Measurements from ENCODE around the gene BCL2A1.
"Not testable (repeated sequence)": the region's sequence is repeated elsewhere in the genome, so short reads cannot be mapped to it uniquely, and the experiment has no call there.

Gene BCL2A1

DNA sequence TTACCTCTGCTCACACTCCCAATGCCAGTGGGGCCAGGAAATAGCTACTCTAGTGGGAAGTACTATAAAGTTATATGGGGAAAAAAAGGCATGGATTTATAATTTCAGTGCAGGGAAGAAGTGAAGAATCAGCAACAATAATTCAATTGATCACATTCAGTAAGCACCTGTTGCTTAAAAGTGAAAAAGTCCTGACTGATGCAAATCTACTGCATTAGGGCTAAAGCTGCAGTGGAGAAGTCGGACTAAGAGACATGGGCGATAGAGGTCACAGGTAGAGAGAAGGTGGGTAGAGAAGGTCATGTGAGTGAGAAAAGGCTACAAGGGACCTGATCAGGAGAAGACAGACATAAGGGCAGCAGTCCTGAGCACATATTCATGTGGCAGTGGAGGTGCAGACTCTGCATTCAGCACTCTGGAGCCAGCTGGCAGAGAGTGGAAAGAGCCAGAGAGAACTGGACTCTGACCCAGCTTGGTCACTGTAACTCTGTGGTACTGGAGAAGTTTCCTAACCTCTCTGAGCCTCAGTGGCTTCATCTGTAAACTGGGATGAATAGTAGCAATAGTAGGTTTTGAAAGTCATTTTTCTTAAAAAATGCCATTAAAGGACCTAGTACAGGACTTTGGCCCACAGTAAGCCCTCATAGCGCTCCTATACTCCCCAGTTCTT is 17.6 kb upstream of the BCL2A1 start:
- DNase-seq: no peak

DNA sequence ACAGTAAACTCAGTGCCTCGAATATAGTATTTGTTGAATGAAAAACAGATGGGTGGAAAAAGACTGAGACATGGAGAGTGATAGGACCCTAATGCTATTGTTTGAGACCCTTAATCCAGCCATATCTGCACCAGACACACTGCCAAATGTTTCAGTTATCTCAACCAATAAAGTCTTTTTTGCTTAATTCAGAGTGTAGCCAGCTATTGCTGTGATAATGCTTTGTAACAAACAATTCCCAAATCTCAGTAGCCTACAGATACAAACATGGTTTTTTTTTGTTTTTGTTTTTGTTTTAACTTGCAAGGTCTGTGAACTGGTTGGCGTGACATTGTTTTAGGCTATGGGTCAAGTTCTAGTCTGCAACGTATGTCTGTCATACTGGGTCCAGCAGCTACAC is 17.0 kb upstream of the BCL2A1 start:
- DNase-seq: no peak

DNA sequence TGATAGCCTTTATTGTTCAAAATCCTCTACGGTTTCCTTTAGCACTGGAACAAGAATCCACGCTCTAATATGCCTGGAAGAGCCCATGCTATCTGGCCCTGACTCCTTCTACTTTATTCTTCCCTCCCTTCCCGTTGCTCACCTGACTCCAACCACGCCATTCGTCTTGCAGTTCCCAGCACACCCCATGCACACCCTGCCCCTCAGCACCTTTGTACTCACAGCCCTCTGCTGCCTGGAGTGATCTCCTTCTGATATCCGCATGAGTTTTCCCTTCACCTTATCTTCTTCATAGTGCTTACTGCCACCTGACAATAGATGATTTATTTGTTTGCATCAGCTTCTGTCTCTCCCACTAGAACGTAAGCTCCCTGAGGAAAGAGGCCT is 16.6 kb upstream of the BCL2A1 start:
- no peak for DNase-seq

DNA sequence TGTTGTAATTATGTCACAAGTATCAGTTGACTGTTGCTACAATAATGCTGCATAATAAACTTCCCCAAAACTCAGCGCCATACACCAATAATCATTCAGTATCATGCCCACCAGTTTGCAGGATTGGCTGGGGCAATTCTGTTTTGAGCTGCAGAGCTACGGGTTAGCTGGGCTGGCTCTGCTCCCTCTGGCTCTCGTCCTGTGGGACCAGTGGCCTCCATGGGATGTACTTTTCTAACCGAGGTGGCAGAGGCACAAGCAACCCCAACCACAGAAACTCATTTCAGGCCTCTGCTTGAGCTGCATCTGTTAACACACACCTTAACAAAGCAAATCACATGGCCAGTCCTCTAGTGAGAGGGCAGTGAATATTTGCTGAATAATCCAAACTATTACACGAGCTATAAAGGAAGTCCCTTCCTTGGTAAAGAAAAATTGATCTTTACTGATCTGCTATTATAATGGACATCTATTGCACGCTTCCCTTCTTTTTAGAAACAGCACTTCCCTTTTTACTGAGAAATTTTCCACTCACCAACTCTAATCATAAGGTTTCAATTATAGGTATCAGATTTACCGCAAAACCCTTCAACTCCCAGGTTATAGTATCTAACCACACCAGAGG is 10.9 kb upstream of the BCL2A1 start:
- DNase-seq: no peak

DNA sequence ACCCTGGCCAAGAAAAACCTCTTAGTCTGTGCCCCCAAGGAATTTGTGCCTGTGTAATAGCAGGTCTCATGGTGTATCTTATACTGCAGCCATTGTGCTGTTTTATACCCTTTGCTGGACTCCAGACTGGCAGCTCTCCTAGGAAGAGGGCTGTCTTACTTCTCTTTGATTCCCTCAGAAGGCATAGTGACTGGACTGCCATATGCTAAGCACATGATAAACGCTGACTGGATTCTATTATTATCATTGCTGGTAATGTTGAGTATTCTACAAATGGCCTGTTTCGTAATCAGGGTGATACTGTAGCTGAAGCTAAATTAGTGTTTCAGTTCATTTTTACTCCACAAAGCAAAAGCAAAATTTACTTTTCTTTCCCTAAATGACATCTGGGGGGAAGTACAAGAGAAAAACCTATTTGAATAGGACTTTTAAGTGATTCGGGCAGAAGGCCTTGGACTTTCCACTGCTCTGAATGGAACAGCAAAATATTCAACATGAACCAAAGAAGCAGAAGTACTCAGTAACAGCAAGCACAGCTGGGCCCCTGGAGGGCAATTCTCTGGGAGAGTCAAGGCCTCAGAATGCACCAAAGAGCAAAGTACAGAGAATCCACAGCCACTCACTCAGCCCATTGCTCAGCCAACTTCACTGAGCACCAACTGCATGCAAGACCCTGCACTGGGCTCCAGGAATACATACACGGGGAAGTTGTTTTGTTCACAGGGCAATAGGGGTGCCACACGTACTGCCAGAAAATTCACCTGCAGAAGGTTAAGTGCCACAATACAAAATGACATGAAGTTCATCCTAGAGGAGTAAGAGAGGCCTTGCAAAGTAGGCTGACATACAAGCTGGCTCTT is 7.9 kb upstream of the BCL2A1 start:
- DNase-seq: peak; percentile 58

DNA sequence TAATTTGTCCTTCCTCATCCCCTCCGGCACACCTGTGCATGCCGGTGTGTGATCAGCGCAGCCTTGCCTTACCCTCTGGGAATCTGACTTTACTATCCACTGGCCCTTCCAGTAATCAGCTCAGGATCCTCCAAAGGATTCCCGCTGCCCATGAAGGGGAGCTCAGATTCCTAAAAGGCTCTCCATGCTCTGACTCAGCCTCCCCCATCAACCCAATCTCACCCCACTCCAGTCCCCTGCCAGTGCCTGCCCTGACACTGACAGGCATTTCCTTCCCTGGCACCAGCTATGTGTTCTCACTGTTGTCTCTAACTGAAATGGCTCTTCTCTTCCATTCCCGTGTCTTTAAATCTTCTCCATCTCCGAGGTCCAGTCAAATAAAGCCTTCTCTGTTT is 7.3 kb upstream of the BCL2A1 start:
- DNase-seq: no peak

DNA sequence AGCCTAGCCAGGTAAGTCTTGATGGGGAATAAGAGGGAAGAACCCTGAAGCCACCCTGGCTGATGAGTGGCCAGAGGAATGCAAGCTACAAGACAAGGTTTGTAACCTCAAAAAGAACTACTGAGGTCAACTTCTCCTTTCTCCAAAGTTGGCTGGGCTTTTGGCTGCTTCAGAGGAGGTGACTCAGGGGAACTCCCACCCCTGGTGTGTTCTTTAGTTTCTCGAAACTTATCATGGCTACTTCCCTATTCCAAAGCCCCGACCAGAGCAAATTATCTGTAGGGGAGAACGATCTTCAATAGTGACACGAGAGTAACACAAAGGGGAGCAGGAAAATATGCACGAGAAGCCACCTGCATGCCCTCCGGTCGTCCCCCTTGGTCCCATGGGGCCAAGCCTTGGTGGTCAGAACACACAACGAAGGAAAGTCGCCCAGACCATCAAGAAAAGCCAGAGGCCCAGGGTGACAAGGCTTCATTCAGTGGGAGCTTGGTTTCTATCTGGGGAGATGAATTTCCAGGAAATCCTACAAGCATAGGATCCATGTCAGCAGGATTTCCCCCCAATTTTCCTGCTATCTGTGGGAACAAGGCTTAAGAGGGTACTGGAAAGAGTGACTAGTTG is 6.5 kb upstream of the BCL2A1 start:
- no peak for DNase-seq

DNA sequence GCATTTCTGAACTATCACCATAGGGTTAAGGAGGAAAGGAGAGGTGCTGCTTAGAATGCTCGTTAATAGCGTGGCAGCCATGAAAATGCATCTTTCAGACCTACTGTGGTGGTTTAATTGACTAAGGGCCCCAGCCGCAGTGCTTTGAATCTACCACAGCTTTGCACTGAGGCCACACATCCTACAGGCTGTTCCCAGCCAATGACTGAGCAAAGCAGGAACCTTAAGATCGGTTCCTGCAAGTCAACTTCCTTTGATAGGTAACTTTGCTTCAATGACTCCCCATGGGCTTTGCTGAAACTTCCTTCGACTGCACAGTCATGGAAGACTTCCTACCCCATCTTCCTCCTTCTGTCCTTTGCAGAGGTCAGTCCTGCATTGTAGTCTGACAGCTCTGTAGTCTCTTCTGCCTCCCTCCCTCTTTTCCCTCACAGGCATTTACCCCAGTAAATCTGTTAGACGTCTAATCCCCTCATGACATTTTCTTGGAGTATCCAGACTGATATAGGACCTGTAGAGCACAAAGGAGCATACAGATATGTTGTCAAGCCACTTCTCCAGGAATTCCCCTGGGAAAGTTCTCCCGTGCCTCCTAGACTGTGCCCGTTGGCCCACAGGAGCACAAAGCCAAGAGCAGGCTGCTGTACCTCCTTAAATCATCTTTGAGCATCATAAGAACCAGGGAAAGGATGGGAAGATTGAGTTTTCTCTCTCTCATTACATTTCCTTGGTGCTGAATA is 2.6 kb upstream of the BCL2A1 start:
- no peak for DNase-seq

DNA sequence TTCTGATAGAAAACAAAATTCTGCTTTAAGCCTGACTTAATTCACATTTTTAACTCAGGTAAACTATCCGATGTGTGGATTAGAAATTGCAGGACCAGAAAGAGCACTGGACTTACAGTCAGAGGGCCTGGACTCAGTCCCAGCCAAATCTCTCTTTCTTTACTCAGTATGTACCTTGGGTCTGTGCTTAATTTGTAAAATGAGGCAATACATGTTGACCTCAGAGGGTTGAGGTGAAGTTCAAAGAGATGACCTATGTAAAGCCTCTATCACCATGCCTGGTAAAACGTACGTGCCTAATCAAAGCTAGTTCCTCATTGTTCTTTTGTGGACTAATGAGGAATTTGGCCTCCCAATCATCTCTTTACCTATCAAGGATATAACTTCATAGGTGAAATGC is 1.9 kb upstream of the BCL2A1 start:
- DNase-seq: no peak

DNA sequence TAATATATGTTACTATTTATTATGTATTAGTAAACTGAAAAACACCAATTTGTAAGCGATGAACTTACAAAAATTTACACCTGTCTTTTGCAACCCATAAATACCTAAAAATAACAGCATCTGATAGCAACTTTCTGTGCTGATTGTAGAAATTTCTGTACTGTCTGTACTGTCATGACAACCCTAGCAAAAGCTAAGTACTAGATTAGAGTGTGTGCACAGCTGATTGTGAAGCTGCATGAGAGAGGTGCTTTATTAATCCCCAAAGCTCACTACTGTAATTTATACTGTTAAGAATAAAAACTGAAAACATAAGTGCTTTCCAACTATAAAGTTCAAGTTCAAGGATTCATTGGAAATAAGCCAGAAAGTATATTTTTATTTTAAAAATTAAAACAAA is 815 bp downstream of the BCL2A1 start:
- no peak for DNase-seq

DNA sequence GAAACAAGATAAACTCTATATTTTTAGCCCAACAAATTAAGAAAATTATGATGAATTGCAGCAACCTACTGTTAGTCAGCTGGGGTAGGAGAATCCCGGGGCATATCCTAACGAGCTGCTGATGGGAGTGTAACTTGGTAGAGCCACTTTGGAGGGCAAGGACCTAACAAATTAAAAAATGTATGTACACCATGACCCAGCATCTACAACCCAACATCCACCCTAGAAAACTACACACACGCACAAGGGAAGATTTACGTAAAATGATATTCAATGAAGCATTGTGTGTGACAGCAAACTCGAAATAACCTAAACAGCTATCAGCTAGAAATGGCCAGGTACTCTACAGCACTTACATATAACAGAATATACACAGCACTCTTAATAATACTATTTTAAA is 1.9 kb downstream of the BCL2A1 start:
- DNase-seq: no peak

DNA sequence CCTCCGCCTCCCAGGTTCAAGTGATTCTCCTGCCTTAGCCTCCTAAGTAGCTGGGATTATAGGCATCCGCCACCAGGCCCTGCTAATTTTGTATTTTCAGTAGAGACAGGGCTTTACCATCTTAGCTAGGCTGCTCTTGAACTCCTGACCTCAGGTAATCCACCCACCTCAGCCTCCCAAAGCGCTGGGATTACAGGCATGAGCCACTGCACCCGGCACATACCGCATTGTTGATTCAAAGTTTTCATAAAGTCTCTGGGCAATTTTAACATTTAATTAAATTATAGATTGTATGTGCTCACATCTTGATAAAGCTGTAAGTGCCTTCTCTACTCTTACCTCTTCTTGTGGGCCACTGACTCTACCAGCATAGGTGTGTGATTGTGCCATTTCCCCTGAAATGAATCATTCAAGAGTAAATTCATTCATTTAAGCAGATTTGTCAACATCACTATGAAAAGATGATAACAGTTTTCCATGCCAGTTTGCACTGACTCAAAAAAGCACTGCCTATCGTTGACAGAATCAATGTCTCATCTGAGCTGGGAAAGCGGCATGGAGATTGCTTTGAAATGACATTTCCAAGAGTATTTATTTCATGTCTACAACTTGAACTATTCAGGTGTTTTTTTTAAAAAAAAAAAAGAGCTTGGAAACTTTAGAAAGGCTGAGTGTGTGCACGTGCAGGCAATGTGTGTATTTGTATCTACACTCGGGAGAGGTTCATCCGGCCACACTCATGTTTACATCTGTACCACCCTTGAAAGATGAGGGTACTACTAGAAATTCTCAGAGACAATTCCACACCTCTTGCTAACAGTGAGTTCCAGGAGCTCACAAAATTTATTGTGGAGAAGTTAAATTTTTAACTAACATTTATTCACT is 3.5 kb downstream of the BCL2A1 start:
- DNase-seq: no peak

DNA sequence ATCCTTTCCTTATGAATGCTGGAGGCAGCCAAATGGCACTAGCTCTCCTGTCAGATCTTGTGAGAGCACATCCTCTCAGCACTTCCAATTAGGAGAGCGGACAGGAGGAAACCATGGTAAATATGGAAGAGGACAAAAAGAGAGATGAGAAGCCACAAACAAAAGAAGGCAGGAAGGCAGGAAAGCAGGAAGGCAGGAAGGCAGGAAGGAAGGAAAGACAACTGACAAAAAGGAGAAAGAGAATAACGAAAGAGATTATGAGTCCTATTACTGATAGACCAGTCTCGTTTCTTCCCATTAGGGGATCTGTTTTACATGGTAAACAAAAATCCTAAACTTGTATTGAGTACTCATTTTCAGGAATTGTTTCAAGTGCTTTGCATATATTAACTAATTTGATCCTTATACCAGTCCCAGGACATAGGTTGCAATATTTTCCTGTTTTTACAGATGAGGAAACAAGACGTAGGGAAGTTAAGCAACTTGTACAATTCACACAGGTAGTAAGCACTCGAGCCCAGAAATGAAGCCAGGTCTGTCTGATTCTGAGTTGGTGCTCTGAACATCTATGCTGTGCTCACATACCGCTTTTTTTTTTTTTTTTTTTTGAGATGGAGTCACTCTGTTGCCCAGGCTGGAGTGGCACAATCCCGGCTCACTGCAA is 4.2 kb downstream of the BCL2A1 start:
- DNase-seq: no peak

DNA sequence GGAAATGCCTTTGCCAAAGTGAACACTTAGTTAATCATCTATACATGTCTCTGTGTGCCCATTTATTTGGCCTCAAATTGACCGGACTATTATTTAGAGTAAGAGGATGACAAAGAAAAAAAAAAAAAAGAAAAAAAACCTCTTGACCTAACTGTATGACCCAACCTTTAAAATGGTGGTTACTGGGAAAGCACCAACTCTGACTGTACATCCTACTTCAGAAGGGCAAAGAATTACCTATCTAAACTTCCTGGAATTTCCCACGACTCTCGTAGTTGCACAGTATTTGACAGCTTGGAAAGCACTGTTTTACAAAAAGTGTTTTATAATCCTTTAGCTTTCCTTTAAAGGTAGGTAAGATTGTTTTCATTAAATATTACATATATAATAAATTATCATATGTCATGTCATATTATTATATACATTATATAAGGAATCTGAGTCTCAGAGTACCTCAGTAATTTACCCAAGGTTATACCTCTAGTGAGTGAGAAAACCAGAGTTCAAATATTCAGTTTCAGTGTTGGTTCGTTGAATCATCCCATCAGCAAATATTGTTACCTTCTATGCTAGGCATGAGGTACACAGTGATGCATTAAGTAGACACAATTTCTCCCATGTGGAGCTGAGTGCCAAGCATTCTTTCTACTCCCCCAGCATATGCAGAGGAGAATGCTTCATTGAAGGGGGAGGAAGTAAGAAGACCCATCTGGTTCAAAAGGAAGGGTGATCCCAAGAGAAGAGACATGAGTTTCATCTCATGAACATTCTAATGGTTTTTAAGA is 5.0 kb downstream of the BCL2A1 start:
- peak; percentile 45 for DNase-seq

DNA sequence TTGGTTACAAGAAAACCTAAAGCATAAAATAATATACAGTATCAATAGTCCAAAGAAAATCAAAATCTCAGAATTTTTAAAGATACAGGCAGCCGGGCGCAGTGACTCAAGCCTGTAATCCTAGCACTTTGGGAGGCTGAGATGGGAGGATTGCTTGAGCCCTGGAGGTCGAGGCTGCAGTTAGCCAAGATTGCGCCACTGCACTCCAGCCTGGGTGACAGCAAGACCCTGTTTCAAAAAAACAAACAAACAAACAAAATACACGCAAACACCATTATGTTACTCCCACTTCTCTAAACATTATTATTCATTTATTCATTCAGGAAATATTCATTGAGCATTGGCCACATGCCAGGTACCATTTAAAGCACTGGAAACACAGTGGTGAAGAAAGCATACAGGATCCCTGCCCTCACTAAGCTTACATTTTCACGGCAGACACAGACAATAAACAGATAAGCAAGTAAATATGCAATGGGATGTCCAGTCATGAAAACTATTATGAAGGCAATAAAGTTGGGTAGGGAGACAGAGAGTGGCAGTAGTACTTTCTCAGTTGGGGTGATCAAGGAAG is 6.7 kb downstream of the BCL2A1 start:
- no peak for DNase-seq

DNA sequence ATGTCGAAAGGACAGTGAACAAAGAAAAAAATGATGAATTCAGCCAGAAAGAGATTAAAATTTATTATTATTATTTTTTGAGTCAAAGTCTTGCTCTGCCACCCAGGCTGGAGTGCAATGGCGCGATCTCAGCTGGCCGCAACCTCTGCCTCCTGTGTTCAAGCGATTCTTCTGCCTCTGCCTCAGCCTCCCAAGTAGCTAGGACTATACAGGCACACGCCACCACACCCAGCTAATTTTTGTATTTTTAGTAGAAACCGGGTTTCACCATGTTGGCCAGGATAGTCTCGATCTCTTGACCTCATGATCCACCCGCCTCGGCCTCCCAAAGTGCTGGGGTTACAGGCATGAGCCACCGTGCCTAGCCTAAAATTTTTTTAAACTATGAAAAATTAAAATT is 8.1 kb downstream of the BCL2A1 start:
- DNase-seq: not testable (repeated sequence)

DNA sequence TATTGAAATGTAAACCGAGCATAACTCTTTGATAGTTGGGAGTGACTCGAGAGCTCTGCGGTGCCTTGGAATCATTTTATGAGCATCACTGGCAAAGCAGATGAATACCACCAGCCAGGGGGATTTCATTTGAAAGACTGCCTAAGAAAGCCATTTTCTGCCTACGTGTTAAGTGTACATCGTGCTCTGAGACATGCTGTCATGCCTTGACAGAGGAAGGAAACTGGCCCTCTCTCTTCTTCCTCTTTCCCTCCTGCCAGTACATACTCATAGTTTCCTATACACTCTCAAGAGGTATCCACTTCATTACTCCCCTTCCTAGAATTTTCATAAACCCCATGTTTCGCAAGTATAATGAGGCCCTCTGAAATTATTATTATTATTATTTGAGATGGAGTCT is 8.8 kb downstream of the BCL2A1 start:
- no peak for DNase-seq

DNA sequence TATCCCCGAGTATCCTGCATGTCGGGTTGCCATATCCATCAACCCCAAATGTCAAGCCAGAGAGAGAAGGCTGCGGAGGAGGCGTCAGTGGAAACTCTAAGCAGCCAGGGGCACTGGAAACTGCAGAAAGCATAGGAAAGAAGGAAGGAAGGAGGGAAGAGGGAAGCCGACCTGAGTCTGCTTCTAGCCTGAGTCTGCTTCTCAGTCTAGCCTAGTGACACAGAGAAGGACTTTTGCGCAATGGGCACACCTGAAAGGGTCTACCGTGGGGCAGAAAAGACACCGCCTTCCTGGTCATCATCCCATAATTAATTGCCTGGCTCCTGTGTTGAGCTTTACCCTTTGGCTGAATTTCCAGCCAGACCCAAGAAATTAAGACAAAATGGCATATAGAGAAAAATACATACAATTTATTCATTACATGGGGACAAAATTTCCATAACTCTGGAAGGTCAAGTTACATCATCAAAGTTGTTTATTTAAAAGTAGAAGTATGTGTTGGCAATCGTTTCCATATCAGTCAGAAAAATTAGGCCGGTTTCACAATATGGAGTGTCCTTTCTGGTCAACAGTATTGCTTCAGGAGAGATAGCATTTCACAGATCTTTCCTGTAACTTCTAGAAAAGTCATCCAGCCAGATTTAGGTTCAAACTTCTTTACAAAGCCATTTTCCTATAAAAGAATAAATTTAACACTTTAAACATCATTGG is 10.3 kb downstream of the BCL2A1 start:
- no peak for DNase-seq

DNA sequence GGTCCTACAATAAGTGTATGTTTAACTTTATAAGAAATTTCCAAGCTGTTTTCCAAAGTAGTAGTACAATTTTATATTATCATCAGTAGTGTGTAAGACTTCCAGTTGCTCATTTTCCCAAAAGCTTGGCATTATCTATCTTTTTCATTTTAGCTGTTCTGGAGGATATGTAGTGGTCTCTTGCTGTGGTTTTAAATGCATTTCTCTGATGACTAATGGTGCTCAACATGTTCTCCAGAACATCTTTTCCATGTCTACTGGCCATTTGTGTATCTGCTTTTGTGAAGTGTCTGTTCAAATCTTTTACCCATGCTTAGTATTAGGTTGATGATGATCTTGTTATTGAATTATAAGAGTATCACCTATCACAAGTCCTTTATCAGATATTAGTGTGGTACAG is 13.3 kb downstream of the BCL2A1 start:
- DNase-seq: peak; percentile 56
